ENCODE results near the gene CEL.
"Not testable (repeated sequence)": the region's sequence is repeated elsewhere in the genome, so short reads cannot be mapped to it uniquely, and the experiment has no call there.

The CEL gene
- 0 to 0.29 (median 0.13) reads per million in 18 experiments for total RNA-seq

- not testable (repeated sequence) for DNase-seq
These were observed at the start of gene CEL for GRCh38 chr9:133061764-133062145. TSS of gene CEL (plus strand) at chr9:133061981. CDS start at chr9:133062003, 22 bp downstream.

- no peak for DNase-seq
These were observed 47.1 kb upstream of the CEL start for GRCh38 chr9:133014696-133015095.

- peak; percentile 37 to 49 for DNase-seq
These were observed 38.5 kb upstream of the CEL start for GRCh38 chr9:133023117-133023890.

GRCh38 chr9:133026426-133026825, 35.4 kb upstream of the CEL start:
- DNase-seq, result no peak

- DNase-seq, result no peak
These were observed 34.6 kb upstream of the CEL start for GRCh38 chr9:133027134-133027533.

GRCh38 chr9:133028221-133028620, 33.6 kb upstream of the CEL start:
- DNase-seq, result no peak

GRCh38 chr9:133029994-133030316, 31.8 kb upstream of the CEL start:
- no peak for DNase-seq

- DNase-seq, result peak; percentile 98 to 99
These were observed 31.3 kb upstream of the CEL start, which contains the start of gene GTF3C5 for GRCh38 chr9:133030317-133031129. TSS of gene GTF3C5 (plus strand) at chr9:133030997. CDS start at chr9:133031012, 15 bp downstream.

GRCh38 chr9:133031130-133031422, 30.7 kb upstream of the CEL start:
- no peak for DNase-seq

- DNase-seq, result no peak
These were observed 30.3 kb upstream of the CEL start for GRCh38 chr9:133031496-133031911.

GRCh38 chr9:133032171-133032570, 29.6 kb upstream of the CEL start:
- DNase-seq, result no peak

GRCh38 chr9:133035669-133036068, 26.1 kb upstream of the CEL start:
- DNase-seq, result no peak

- DNase-seq, result no peak
These were observed 23.8 kb upstream of the CEL start for GRCh38 chr9:133037775-133038515.

GRCh38 chr9:133040892-133041479, 20.8 kb upstream of the CEL start:
- DNase-seq, result peak in 1 of 2 donors; percentile 33

- no peak for DNase-seq
These were observed 19.8 kb upstream of the CEL start for GRCh38 chr9:133041958-133042357.

- DNase-seq, result no peak
These were observed 19.1 kb upstream of the CEL start for GRCh38 chr9:133042676-133043075.

GRCh38 chr9:133043449-133044035, 18.2 kb upstream of the CEL start:
- no peak for DNase-seq

GRCh38 chr9:133044125-133044524, 17.7 kb upstream of the CEL start:
- no peak for DNase-seq

- no peak for DNase-seq
These were observed 17.1 kb upstream of the CEL start for GRCh38 chr9:133044661-133045060.

- DNase-seq, result no peak
These were observed 16.6 kb upstream of the CEL start for GRCh38 chr9:133045132-133045531.

GRCh38 chr9:133046196-133046899, 15.4 kb upstream of the CEL start:
- DNase-seq, result no peak

GRCh38 chr9:133046900-133047295, 14.9 kb upstream of the CEL start:
- no peak for DNase-seq

All from inflammatory macrophage (primary cell).